Neural cell (in vitro differentiated cells): ENCODE measurements around the gene LENEP. TPM values are rescaled to one million over a fixed set of nuclear protein-coding genes. Genes with fewer than 3 reads are reported as not detected.

Experiments used
- H2AFZ ChIP-seq: fragments of 200-600, 300-800 bp; sonication (generic), shearing (Covaris generic); 2 replicates; pipeline ENCODE4 v1.6.0; 2014; ENCODE audit warnings: low read depth, mild to moderate bottlenecking, antibody characterized with exemption, low read length, moderate library complexity
- H3F3A ChIP-seq: fragments of 200-600 bp; shearing (Covaris generic); 2 replicates; pipeline ENCODE4 v1.6.1; 2016; ENCODE audit warnings: mild to moderate bottlenecking, moderate library complexity, mixed read lengths, antibody characterized with exemption, low read length; ENCODE audit not compliant: insufficient read depth, poor library complexity, severe bottlenecking
- H3K27ac ChIP-seq: fragments of 200-600, 300-800 bp; sonication (generic), shearing (Covaris generic); 2 replicates; pipeline ENCODE4 v1.5.1; 2014; ENCODE audit warnings: mild to moderate bottlenecking, low read length, moderate library complexity
- H3K27me3 ChIP-seq: fragments of 300-800, 200-600 bp; sonication (generic), shearing (Covaris generic); 2 replicates; pipeline ENCODE4 v1.6.0; 2014; ENCODE audit warnings: mild to moderate bottlenecking, low read depth, low read length, moderate library complexity; ENCODE audit not compliant: insufficient read depth
- H3K36me3 ChIP-seq: fragments of 300-800, 200-600 bp; sonication (generic), shearing (Covaris generic); 2 replicates; pipeline ENCODE4 v1.5.1; 2014; ENCODE audit warnings: mild to moderate bottlenecking, antibody characterized with exemption, low read length, moderate library complexity; ENCODE audit not compliant: insufficient read depth
- H3K4me2 ChIP-seq: fragments of 300-800, 200-600 bp; sonication (generic), shearing (Covaris generic); 2 replicates; pipeline ENCODE4 v1.6.0; 2014; ENCODE audit warnings: mild to moderate bottlenecking, low read length
- H3K4me3 ChIP-seq: fragments of 300-800, 200-600 bp; sonication (generic), shearing (Covaris generic); 2 replicates; pipeline ENCODE4 v1.5.1; 2014; ENCODE audit warnings: mild to moderate bottlenecking, low read length, moderate library complexity
- H3K79me2 ChIP-seq: fragments of 200-600 bp; shearing (Covaris generic); replicated peaks from 2 replicates; pipeline ENCODE4 v1.6.0; 2014; ENCODE audit warnings: mild to moderate bottlenecking, low read length, moderate library complexity; ENCODE audit not compliant: insufficient read depth
- H3K9ac ChIP-seq: fragments of 300-800, 200-600 bp; sonication (generic), shearing (Covaris generic); 2 replicates; pipeline ENCODE4 v1.6.1; 2016; ENCODE audit warnings: mild to moderate bottlenecking, low read length, mixed read lengths
- H3K9me2 ChIP-seq: fragments of 200-600 bp; shearing (Covaris generic); 2 replicates; pipeline ENCODE4 v1.6.1; 2016; ENCODE audit warnings: mild to moderate bottlenecking, low read length, mixed read lengths; ENCODE audit not compliant: insufficient read depth
- H3K9me3 ChIP-seq: fragments of 200-600, 300-800 bp; sonication (generic), shearing (Covaris generic); 2 replicates; pipeline ENCODE4 v1.6.1; 2016; ENCODE audit warnings: mild to moderate bottlenecking, mixed run types, low read length, moderate library complexity, mixed read lengths
- H4K20me1 ChIP-seq: fragments of 200-600 bp; shearing (Covaris generic); 2 replicates; pipeline ENCODE4 v1.6.1; 2016; ENCODE audit warnings: mild to moderate bottlenecking, mixed run types; ENCODE audit not compliant: insufficient read depth
- EP300 ChIP-seq: fragments of 450-650 bp; conservative IDR thresholded peaks from 2 replicates; pipeline ENCODE4 v1.6.1; 2014; ENCODE audit warnings: antibody characterized with exemption, mild to moderate bottlenecking, moderate library complexity; ENCODE audit not compliant: poor library complexity, severe bottlenecking
- EZH2 ChIP-seq: fragments of 200-600, 300-800 bp; shearing (Covaris generic), sonication (generic); IDR thresholded peaks from 2 replicates; pipeline ENCODE4 v1.6.1; 2014; ENCODE audit warnings: antibody characterized with exemption, low read length, borderline replicate concordance, mild to moderate bottlenecking; ENCODE audit not compliant: insufficient read depth, poor library complexity, severe bottlenecking
- MXI1 ChIP-seq: fragments of 450-650 bp; conservative IDR thresholded peaks from 2 replicates; pipeline ENCODE4 v1.6.1; 2014; ENCODE audit warnings: antibody characterized with exemption, mild to moderate bottlenecking; ENCODE audit not compliant: poor library complexity, severe bottlenecking
- POLR2AphosphoS5 ChIP-seq: IDR thresholded peaks from 2 replicates; pipeline ENCODE4 v1.6.1; 2012
- RAD21 ChIP-seq: fragments of 450-650 bp; conservative IDR thresholded peaks from 2 replicates; pipeline ENCODE4 v1.6.1; 2014; ENCODE audit warnings: antibody characterized with exemption, mild to moderate bottlenecking, moderate library complexity
- SMC3 ChIP-seq: fragments of 450-650 bp; conservative IDR thresholded peaks from 2 replicates; pipeline ENCODE4 v1.6.1; 2014; ENCODE audit warnings: antibody characterized with exemption, mild to moderate bottlenecking, moderate library complexity; ENCODE audit not compliant: poor library complexity
- TAF1 ChIP-seq: IDR thresholded peaks from 2 replicates; pipeline ENCODE4 v1.6.1; 2012; ENCODE audit warnings: low read depth
- polyA plus RNA-seq: library from polyadenylated mRNA; depleted of rRNA; stranded (reverse); fragments of >200 nt; gene quantifications from 2 replicates; pipeline ENCODE4 v1.2.3, GENCODE V29; 2014
- TF ChIP-seq, protein P1 (sequence below): fragments of 450-650 bp; IDR thresholded peaks from 2 replicates; pipeline ENCODE4 v1.5.1; 2014; ENCODE audit warnings: antibody characterized with exemption, mild to moderate bottlenecking, moderate library complexity; ENCODE audit not compliant: poor library complexity, severe bottlenecking
- TF ChIP-seq, protein P2 (sequence below): IDR thresholded peaks from 2 replicates; pipeline ENCODE4 v1.6.1; 2012; ENCODE audit warnings: borderline replicate concordance

LENEP gene
- polyA plus RNA-seq, 1 donor from 2014 or later, result not detected

DNA sequence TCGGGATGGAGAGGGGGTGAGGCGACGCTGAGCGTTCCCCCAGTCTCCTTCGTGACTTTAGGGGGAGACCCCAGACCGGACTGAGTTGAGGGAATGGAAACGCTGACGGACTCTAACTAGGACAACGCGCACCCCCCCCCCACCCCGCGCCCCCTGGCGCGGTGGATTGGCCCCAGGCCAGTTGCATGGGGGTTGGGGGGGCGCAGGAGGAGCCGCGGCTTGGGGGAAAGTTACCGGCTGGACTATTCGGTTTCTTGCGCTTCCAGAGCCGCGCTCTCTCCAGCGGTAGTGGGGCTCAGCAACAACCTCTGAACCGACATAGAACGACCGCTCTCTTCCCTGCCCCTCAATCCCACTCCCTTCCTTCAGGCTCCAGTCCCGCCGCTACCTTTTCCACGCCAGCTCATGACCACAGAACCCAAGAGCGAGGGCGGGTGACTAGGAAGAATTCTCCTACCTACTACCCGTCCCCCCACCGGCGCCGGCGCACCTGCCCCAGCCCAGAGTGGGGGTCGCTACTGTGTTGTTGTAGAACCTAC is 9.9 kb downstream of the LENEP start:
- TF ChIP-seq POLR2AphosphoS5 (no peak), SMC3 (no peak), RAD21 (no peak), EZH2 (no peak), MXI1 (no peak), EP300 (no peak), TAF1 (no peak)
- TF ChIP-seq, protein P1, sequence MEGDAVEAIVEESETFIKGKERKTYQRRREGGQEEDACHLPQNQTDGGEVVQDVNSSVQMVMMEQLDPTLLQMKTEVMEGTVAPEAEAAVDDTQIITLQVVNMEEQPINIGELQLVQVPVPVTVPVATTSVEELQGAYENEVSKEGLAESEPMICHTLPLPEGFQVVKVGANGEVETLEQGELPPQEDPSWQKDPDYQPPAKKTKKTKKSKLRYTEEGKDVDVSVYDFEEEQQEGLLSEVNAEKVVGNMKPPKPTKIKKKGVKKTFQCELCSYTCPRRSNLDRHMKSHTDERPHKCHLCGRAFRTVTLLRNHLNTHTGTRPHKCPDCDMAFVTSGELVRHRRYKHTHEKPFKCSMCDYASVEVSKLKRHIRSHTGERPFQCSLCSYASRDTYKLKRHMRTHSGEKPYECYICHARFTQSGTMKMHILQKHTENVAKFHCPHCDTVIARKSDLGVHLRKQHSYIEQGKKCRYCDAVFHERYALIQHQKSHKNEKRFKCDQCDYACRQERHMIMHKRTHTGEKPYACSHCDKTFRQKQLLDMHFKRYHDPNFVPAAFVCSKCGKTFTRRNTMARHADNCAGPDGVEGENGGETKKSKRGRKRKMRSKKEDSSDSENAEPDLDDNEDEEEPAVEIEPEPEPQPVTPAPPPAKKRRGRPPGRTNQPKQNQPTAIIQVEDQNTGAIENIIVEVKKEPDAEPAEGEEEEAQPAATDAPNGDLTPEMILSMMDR, result no peak
- TF ChIP-seq, protein P2, sequence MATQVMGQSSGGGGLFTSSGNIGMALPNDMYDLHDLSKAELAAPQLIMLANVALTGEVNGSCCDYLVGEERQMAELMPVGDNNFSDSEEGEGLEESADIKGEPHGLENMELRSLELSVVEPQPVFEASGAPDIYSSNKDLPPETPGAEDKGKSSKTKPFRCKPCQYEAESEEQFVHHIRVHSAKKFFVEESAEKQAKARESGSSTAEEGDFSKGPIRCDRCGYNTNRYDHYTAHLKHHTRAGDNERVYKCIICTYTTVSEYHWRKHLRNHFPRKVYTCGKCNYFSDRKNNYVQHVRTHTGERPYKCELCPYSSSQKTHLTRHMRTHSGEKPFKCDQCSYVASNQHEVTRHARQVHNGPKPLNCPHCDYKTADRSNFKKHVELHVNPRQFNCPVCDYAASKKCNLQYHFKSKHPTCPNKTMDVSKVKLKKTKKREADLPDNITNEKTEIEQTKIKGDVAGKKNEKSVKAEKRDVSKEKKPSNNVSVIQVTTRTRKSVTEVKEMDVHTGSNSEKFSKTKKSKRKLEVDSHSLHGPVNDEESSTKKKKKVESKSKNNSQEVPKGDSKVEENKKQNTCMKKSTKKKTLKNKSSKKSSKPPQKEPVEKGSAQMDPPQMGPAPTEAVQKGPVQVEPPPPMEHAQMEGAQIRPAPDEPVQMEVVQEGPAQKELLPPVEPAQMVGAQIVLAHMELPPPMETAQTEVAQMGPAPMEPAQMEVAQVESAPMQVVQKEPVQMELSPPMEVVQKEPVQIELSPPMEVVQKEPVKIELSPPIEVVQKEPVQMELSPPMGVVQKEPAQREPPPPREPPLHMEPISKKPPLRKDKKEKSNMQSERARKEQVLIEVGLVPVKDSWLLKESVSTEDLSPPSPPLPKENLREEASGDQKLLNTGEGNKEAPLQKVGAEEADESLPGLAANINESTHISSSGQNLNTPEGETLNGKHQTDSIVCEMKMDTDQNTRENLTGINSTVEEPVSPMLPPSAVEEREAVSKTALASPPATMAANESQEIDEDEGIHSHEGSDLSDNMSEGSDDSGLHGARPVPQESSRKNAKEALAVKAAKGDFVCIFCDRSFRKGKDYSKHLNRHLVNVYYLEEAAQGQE, result no peak
- Histone ChIP-seq H3K9me3 (no peaks in the 10 kb centered on the region), H4K20me1 (no peaks in the 10 kb centered on the region), H3K27ac (no peak overlapping the region), H3K9me2 (no peaks in the 10 kb centered on the region), H3K4me2 (no peak overlapping the region), H3F3A (peaks cover 3% of the 10 kb centered on the region), H2AFZ (no peak overlapping the region), H3K9ac (peak overlapping the region; percentile 36), H3K27me3 (peaks cover 9% of the 10 kb centered on the region), H3K36me3 (no peaks in the 10 kb centered on the region), H3K79me2 (no peaks in the 10 kb centered on the region), H3K4me3 (peak overlapping the region; percentile 58)

- no peaks in the 10 kb centered on the region for H3K9me2 ChIP-seq
- no peaks in the 10 kb centered on the region for H3K79me2 ChIP-seq
- H3K4me2 ChIP-seq, result no peak overlapping the region
- H3K27ac ChIP-seq, result no peak overlapping the region
- H3K4me3 ChIP-seq, result peak overlapping the region; percentile 58
- H2AFZ ChIP-seq, result no peak overlapping the region
- no peaks in the 10 kb centered on the region for H4K20me1 ChIP-seq
- TF ChIP-seq RAD21 (no peak), MXI1 (no peak), SMC3 (no peak), EZH2 (no peak), POLR2AphosphoS5 (no peak), TAF1 (no peak), EP300 (no peak)
- TF ChIP-seq, protein P2, result no peak
- TF ChIP-seq, protein P1, result no peak
- peak overlapping the region; percentile 36 for H3K9ac ChIP-seq
- H3K9me3 ChIP-seq, result no peaks in the 10 kb centered on the region
- H3K36me3 ChIP-seq, result no peaks in the 10 kb centered on the region
- H3K27me3 ChIP-seq, result peaks cover 9% of the 10 kb centered on the region
- H3F3A ChIP-seq, result peaks cover 3% of the 10 kb centered on the region
Observed at GRCh38 chr1:155003766-155004351, 10.5 kb downstream of the LENEP start.
